Neural cell (in vitro differentiated cells): ENCODE results near the gene SCNN1A. TPM values are rescaled to one million over a fixed set of nuclear protein-coding genes. Genes with fewer than 3 reads are reported as not detected.

Experiments used
- H2AFZ ChIP-seq: fragments of 200-600, 300-800 bp; sonication (generic), shearing (Covaris generic); 2 replicates; pipeline ENCODE4 v1.6.0; 2014; ENCODE audit warnings: low read depth, mild to moderate bottlenecking, antibody characterized with exemption, low read length, moderate library complexity
- H3F3A ChIP-seq: fragments of 200-600 bp; shearing (Covaris generic); 2 replicates; pipeline ENCODE4 v1.6.1; 2016; ENCODE audit warnings: mild to moderate bottlenecking, moderate library complexity, mixed read lengths, antibody characterized with exemption, low read length; ENCODE audit not compliant: insufficient read depth, poor library complexity, severe bottlenecking
- H3K27ac ChIP-seq: fragments of 200-600, 300-800 bp; sonication (generic), shearing (Covaris generic); 2 replicates; pipeline ENCODE4 v1.5.1; 2014; ENCODE audit warnings: mild to moderate bottlenecking, low read length, moderate library complexity
- H3K27me3 ChIP-seq: fragments of 300-800, 200-600 bp; sonication (generic), shearing (Covaris generic); 2 replicates; pipeline ENCODE4 v1.6.0; 2014; ENCODE audit warnings: mild to moderate bottlenecking, low read depth, low read length, moderate library complexity; ENCODE audit not compliant: insufficient read depth
- H3K36me3 ChIP-seq: fragments of 300-800, 200-600 bp; sonication (generic), shearing (Covaris generic); 2 replicates; pipeline ENCODE4 v1.5.1; 2014; ENCODE audit warnings: mild to moderate bottlenecking, antibody characterized with exemption, low read length, moderate library complexity; ENCODE audit not compliant: insufficient read depth
- H3K4me2 ChIP-seq: fragments of 300-800, 200-600 bp; sonication (generic), shearing (Covaris generic); 2 replicates; pipeline ENCODE4 v1.6.0; 2014; ENCODE audit warnings: mild to moderate bottlenecking, low read length
- H3K4me3 ChIP-seq: fragments of 300-800, 200-600 bp; sonication (generic), shearing (Covaris generic); 2 replicates; pipeline ENCODE4 v1.5.1; 2014; ENCODE audit warnings: mild to moderate bottlenecking, low read length, moderate library complexity
- H3K79me2 ChIP-seq: fragments of 200-600 bp; shearing (Covaris generic); replicated peaks from 2 replicates; pipeline ENCODE4 v1.6.0; 2014; ENCODE audit warnings: mild to moderate bottlenecking, low read length, moderate library complexity; ENCODE audit not compliant: insufficient read depth
- H3K9ac ChIP-seq: fragments of 300-800, 200-600 bp; sonication (generic), shearing (Covaris generic); 2 replicates; pipeline ENCODE4 v1.6.1; 2016; ENCODE audit warnings: mild to moderate bottlenecking, low read length, mixed read lengths
- H3K9me2 ChIP-seq: fragments of 200-600 bp; shearing (Covaris generic); 2 replicates; pipeline ENCODE4 v1.6.1; 2016; ENCODE audit warnings: mild to moderate bottlenecking, low read length, mixed read lengths; ENCODE audit not compliant: insufficient read depth
- H3K9me3 ChIP-seq: fragments of 200-600, 300-800 bp; sonication (generic), shearing (Covaris generic); 2 replicates; pipeline ENCODE4 v1.6.1; 2016; ENCODE audit warnings: mild to moderate bottlenecking, mixed run types, low read length, moderate library complexity, mixed read lengths
- H4K20me1 ChIP-seq: fragments of 200-600 bp; shearing (Covaris generic); 2 replicates; pipeline ENCODE4 v1.6.1; 2016; ENCODE audit warnings: mild to moderate bottlenecking, mixed run types; ENCODE audit not compliant: insufficient read depth
- CTCF ChIP-seq: fragments of 450-650 bp; IDR thresholded peaks from 2 replicates; pipeline ENCODE4 v1.5.1; 2014; ENCODE audit warnings: antibody characterized with exemption, mild to moderate bottlenecking, moderate library complexity; ENCODE audit not compliant: poor library complexity, severe bottlenecking
- EP300 ChIP-seq: fragments of 450-650 bp; conservative IDR thresholded peaks from 2 replicates; pipeline ENCODE4 v1.6.1; 2014; ENCODE audit warnings: antibody characterized with exemption, mild to moderate bottlenecking, moderate library complexity; ENCODE audit not compliant: poor library complexity, severe bottlenecking
- EZH2 ChIP-seq: fragments of 200-600, 300-800 bp; shearing (Covaris generic), sonication (generic); IDR thresholded peaks from 2 replicates; pipeline ENCODE4 v1.6.1; 2014; ENCODE audit warnings: antibody characterized with exemption, low read length, borderline replicate concordance, mild to moderate bottlenecking; ENCODE audit not compliant: insufficient read depth, poor library complexity, severe bottlenecking
- MXI1 ChIP-seq: fragments of 450-650 bp; conservative IDR thresholded peaks from 2 replicates; pipeline ENCODE4 v1.6.1; 2014; ENCODE audit warnings: antibody characterized with exemption, mild to moderate bottlenecking; ENCODE audit not compliant: poor library complexity, severe bottlenecking
- POLR2AphosphoS5 ChIP-seq: IDR thresholded peaks from 2 replicates; pipeline ENCODE4 v1.6.1; 2012
- RAD21 ChIP-seq: fragments of 450-650 bp; conservative IDR thresholded peaks from 2 replicates; pipeline ENCODE4 v1.6.1; 2014; ENCODE audit warnings: antibody characterized with exemption, mild to moderate bottlenecking, moderate library complexity
- SMC3 ChIP-seq: fragments of 450-650 bp; conservative IDR thresholded peaks from 2 replicates; pipeline ENCODE4 v1.6.1; 2014; ENCODE audit warnings: antibody characterized with exemption, mild to moderate bottlenecking, moderate library complexity; ENCODE audit not compliant: poor library complexity
- TAF1 ChIP-seq: IDR thresholded peaks from 2 replicates; pipeline ENCODE4 v1.6.1; 2012; ENCODE audit warnings: low read depth
- polyA plus RNA-seq: library from polyadenylated mRNA; depleted of rRNA; stranded (reverse); fragments of >200 nt; gene quantifications from 2 replicates; pipeline ENCODE4 v1.2.3, GENCODE V29; 2014
- TF ChIP-seq, protein P1 (sequence below): IDR thresholded peaks from 2 replicates; pipeline ENCODE4 v1.6.1; 2012; ENCODE audit warnings: borderline replicate concordance

SCNN1A gene
- polyA plus RNA-seq, 1 donor from 2014 or later = not detected

- H3K4me3 ChIP-seq = no peak overlapping the region
- H3K9me3 ChIP-seq = no peaks in the 10 kb centered on the region
- no peaks in the 10 kb centered on the region for H3K9me2 ChIP-seq
- H3K9ac ChIP-seq = no peak overlapping the region
- no peaks in the 10 kb centered on the region for H3K27me3 ChIP-seq
- H3K79me2 ChIP-seq = no peaks in the 10 kb centered on the region
- TF ChIP-seq TAF1 = no peak
- no peak for TF ChIP-seq EP300
- no peak for TF ChIP-seq MXI1
- TF ChIP-seq POLR2AphosphoS5 = no peak
- no peak for TF ChIP-seq RAD21
- TF ChIP-seq EZH2 = no peak
- TF ChIP-seq SMC3 = no peak
- TF ChIP-seq, protein P1, sequence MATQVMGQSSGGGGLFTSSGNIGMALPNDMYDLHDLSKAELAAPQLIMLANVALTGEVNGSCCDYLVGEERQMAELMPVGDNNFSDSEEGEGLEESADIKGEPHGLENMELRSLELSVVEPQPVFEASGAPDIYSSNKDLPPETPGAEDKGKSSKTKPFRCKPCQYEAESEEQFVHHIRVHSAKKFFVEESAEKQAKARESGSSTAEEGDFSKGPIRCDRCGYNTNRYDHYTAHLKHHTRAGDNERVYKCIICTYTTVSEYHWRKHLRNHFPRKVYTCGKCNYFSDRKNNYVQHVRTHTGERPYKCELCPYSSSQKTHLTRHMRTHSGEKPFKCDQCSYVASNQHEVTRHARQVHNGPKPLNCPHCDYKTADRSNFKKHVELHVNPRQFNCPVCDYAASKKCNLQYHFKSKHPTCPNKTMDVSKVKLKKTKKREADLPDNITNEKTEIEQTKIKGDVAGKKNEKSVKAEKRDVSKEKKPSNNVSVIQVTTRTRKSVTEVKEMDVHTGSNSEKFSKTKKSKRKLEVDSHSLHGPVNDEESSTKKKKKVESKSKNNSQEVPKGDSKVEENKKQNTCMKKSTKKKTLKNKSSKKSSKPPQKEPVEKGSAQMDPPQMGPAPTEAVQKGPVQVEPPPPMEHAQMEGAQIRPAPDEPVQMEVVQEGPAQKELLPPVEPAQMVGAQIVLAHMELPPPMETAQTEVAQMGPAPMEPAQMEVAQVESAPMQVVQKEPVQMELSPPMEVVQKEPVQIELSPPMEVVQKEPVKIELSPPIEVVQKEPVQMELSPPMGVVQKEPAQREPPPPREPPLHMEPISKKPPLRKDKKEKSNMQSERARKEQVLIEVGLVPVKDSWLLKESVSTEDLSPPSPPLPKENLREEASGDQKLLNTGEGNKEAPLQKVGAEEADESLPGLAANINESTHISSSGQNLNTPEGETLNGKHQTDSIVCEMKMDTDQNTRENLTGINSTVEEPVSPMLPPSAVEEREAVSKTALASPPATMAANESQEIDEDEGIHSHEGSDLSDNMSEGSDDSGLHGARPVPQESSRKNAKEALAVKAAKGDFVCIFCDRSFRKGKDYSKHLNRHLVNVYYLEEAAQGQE = no peak
- TF ChIP-seq CTCF = no peak
- no peak overlapping the region for H3K27ac ChIP-seq
- no peaks in the 10 kb centered on the region for H4K20me1 ChIP-seq
- no peak overlapping the region for H3K4me2 ChIP-seq
- no peaks in the 10 kb centered on the region for H3F3A ChIP-seq
- no peak overlapping the region for H2AFZ ChIP-seq
- no peaks in the 10 kb centered on the region for H3K36me3 ChIP-seq
These were observed 39.1 kb downstream of the SCNN1A start for GRCh38 chr12:6336079-6336888.

DNA sequence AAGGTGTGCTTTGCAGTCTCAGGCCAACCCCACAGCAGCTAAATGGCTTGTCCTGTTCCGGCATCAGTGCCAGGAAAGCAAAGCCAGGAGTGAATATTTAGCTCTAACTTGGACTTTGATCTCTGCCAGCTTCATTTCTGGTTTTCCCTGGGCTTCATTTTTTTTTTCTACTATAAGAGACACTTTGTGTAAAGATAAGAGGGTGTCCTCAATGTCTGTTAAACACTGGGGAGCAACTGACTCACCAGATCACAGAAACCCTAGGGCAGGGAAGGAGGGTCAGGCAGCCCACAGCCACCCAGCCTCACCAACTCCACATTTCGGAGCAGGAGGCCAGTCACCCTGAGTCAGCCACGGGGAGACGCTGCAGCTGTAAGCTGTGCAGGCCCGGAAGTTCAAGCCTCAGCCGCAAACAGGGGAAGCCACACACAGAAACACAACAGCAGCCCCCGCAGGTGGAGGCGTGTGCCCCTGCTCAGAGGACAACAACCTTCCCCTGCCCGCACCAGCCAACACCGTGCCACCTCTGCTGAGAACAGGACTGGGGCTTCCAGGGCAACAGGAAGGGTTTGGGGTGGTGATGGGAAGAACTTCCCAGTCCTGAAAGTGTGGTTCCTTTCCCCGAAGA, 39.8 kb downstream of the SCNN1A start:
- no peaks in the 10 kb centered on the region for H3K9me2 ChIP-seq
- H3K9ac ChIP-seq = no peak overlapping the region
- no peaks in the 10 kb centered on the region for H3F3A ChIP-seq
- H3K27me3 ChIP-seq = no peaks in the 10 kb centered on the region
- no peaks in the 10 kb centered on the region for H3K36me3 ChIP-seq
- no peaks in the 10 kb centered on the region for H3K79me2 ChIP-seq
- H3K27ac ChIP-seq = no peak overlapping the region
- H3K4me3 ChIP-seq = no peak overlapping the region
- no peak overlapping the region for H3K4me2 ChIP-seq
- H2AFZ ChIP-seq = no peak overlapping the region
- no peaks in the 10 kb centered on the region for H3K9me3 ChIP-seq
- no peaks in the 10 kb centered on the region for H4K20me1 ChIP-seq
- TF ChIP-seq SMC3 (no peak), RAD21 (no peak), POLR2AphosphoS5 (no peak), EP300 (no peak), MXI1 (no peak), CTCF (no peak), EZH2 (no peak)
- TF ChIP-seq, protein P1 = no peak
